A673 (cell line): ENCODE results near the gene SSC4D.

Experiments
- EZH2 ChIP-seq: fragments of 200-600 bp; sonication (generic); IDR thresholded peaks from 2 replicates; pipeline ENCODE4 v1.6.1; 2017; ENCODE audit warnings: borderline replicate concordance, low read depth, mild to moderate bottlenecking, mixed read lengths, antibody characterized with exemption, low read length; ENCODE audit not compliant: poor library complexity, severe bottlenecking
- TF ChIP-seq, protein P1 (sequence below): fragments of 300-800, 200-600 bp; sonication (generic); conservative IDR thresholded peaks from 2 replicates; pipeline ENCODE4 v1.5.1; 2017; ENCODE audit warnings: low read depth, mild to moderate bottlenecking, antibody characterized with exemption, low read length, moderate library complexity, mixed read lengths

DNA sequence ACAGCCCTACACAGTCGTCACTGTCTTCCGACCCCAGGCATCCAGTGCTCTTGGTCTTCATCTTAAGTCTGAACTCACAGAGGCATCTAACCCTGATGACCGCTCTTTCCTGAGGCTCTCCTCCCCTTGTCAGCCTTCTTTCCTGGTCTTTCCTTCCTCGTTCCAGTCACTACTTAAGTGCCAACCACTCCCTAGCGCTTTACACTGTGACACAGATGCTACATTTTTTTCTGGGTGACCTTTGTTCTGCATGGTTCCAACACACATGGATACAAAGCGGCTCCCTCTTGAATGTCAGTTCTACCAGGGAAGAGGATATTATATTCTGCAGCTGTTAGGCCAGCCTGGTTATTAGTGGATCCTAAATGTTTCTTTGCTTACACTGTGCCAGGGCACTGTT, 63.4 kb downstream of the SSC4D start:
- TF ChIP-seq, protein P1, sequence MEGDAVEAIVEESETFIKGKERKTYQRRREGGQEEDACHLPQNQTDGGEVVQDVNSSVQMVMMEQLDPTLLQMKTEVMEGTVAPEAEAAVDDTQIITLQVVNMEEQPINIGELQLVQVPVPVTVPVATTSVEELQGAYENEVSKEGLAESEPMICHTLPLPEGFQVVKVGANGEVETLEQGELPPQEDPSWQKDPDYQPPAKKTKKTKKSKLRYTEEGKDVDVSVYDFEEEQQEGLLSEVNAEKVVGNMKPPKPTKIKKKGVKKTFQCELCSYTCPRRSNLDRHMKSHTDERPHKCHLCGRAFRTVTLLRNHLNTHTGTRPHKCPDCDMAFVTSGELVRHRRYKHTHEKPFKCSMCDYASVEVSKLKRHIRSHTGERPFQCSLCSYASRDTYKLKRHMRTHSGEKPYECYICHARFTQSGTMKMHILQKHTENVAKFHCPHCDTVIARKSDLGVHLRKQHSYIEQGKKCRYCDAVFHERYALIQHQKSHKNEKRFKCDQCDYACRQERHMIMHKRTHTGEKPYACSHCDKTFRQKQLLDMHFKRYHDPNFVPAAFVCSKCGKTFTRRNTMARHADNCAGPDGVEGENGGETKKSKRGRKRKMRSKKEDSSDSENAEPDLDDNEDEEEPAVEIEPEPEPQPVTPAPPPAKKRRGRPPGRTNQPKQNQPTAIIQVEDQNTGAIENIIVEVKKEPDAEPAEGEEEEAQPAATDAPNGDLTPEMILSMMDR, result no peak
- TF ChIP-seq EZH2, result no peak
